HepG2 (cell line): ENCODE data around the gene C1orf35. TPM values are rescaled to one million over a fixed set of nuclear protein-coding genes. Genes with fewer than 3 reads are reported as not detected.

Experiments
- CBX1 ChIP-seq: IDR thresholded peaks from one replicate; pipeline ENCODE4 v1.6.1; 2016; ENCODE audit warnings: antibody characterized with exemption, low read depth
- CHD4 ChIP-seq: fragments of 200-600 bp; sonication (generic); IDR thresholded peaks from 2 replicates; pipeline ENCODE4 v1.7.0; 2017; ENCODE audit warnings: mild to moderate bottlenecking, low read length, borderline replicate concordance
- FOXM1 ChIP-seq: sonication (generic); formaldehyde crosslinking; IDR thresholded peaks from 2 replicates; pipeline ENCODE4 v1.5.0; 2020; ENCODE audit warnings: missing genetic modification reagents
- JARID2 ChIP-seq: sonication (generic); formaldehyde crosslinking; IDR thresholded peaks from 2 replicates; pipeline ENCODE4 v1.8.1; 2023; ENCODE audit warnings: missing genetic modification reagents, inconsistent platforms; ENCODE audit not compliant: insufficient replicate concordance
- KDM1A ChIP-seq: IDR thresholded peaks from 2 replicates; pipeline ENCODE4 v1.6.1; 2016; ENCODE audit warnings: missing compliant biosample characterization
- KLF9 ChIP-seq: IDR thresholded peaks from 2 replicates; pipeline ENCODE4 v1.6.1; 2016; ENCODE audit warnings: low read depth
- KMT2A ChIP-seq: sonication (generic); formaldehyde crosslinking; IDR thresholded peaks from 2 replicates; pipeline ENCODE4 v1.4.0; 2020; ENCODE audit warnings: missing genetic modification reagents
- MAF1 ChIP-seq: sonication (generic); formaldehyde crosslinking; IDR thresholded peaks from 2 replicates; pipeline ENCODE4 v1.5.0; 2020; ENCODE audit warnings: missing genetic modification reagents, borderline replicate concordance
- MEF2D ChIP-seq: sonication (generic); formaldehyde crosslinking; IDR thresholded peaks from 2 replicates; pipeline ENCODE4 v1.5.1; 2020; ENCODE audit warnings: mild to moderate bottlenecking, missing genetic modification reagents
- MXD1 ChIP-seq: sonication (generic); formaldehyde crosslinking; IDR thresholded peaks from 2 replicates; pipeline ENCODE4 v1.4.0; 2020; ENCODE audit warnings: mild to moderate bottlenecking, missing genetic modification reagents
- SMAD3 ChIP-seq: sonication (generic); formaldehyde crosslinking; IDR thresholded peaks from 2 replicates; pipeline ENCODE4 v1.4.0; 2020; ENCODE audit warnings: missing genetic modification reagents
- SNRNP70 ChIP-seq: fragments of 200-400 bp; formaldehyde crosslinking; IDR thresholded peaks from 2 replicates; pipeline ENCODE4 v1.6.1; 2017; ENCODE audit warnings: mild to moderate bottlenecking, low read depth, low read length, moderate library complexity
- TMF1 ChIP-seq: sonication (generic); formaldehyde crosslinking; IDR thresholded peaks from 2 replicates; pipeline ENCODE4 v1.8.1; 2022; ENCODE audit warnings: low read depth, missing genetic modification reagents
- ZNF20 ChIP-seq: sonication (generic); formaldehyde crosslinking; IDR thresholded peaks from 2 replicates; pipeline ENCODE4 v1.4.0; 2020; ENCODE audit warnings: mild to moderate bottlenecking, moderate library complexity, missing genetic modification reagents
- ZNF234 ChIP-seq: sonication (generic); formaldehyde crosslinking; conservative IDR thresholded peaks from 2 replicates; pipeline ENCODE4 v1.5.1; 2020; ENCODE audit warnings: mild to moderate bottlenecking, missing genetic modification reagents
- ZNF253 ChIP-seq: sonication (generic); formaldehyde crosslinking; IDR thresholded peaks from 2 replicates; pipeline ENCODE4 v1.8.0; 2022; ENCODE audit warnings: mild to moderate bottlenecking, missing genetic modification reagents, borderline replicate concordance
- ZNF646 ChIP-seq: sonication (generic); formaldehyde crosslinking; IDR thresholded peaks from 2 replicates; pipeline ENCODE4 v1.9.0; 2021; ENCODE audit warnings: mild to moderate bottlenecking, missing genetic modification reagents
- polyA plus RNA-seq, 8 experiments: library from polyadenylated mRNA; depleted of rRNA in 3 of 8; stranded (reverse) in 7 of 8; unstranded in 1 of 8; fragments of >200 nt; fragmentation: Illumina TruSeq in 4 of 8; extraction: Trizol in 4 of 8; gene quantifications; 2 replicates each; pipeline versions ENCODE4 v1.2.1 to v1.2.3, GENCODE V29; 2011 to 2016; ENCODE audit warnings: low read depth in 4 of 8, missing spikeins in 1 of 8, mixed read lengths in 1 of 8; ENCODE audit not compliant: insufficient read depth in 1 of 8
- total RNA-seq, 5 experiments: library from RNA; depleted of rRNA; stranded (reverse); fragments of >200 nt; fragmentation: Illumina TruSeq; extraction: Trizol; gene quantifications; 2 replicates each; pipeline ENCODE4 v1.2.3, GENCODE V29; 2016; ENCODE audit warnings: low read depth in 1 of 5
- TF ChIP-seq, protein P1 (sequence below), 2 experiments: sonication (generic) in 1 of 2; formaldehyde crosslinking in 1 of 2; IDR thresholded peaks; 2 replicates each; pipeline versions ENCODE4 v1.4.0 to v1.6.1; 2016 to 2020; ENCODE audit warnings: borderline replicate concordance in 1 of 2, low read depth in 1 of 2, mild to moderate bottlenecking in 1 of 2, missing genetic modification reagents in 1 of 2

Gene C1orf35
- total and polyA plus RNA-seq, 2 of the 13 experiments (the other 11 are each of a cell fraction or from before 2014, with no cell fraction given) = 8.1 to 19.3 TPM

DNA sequence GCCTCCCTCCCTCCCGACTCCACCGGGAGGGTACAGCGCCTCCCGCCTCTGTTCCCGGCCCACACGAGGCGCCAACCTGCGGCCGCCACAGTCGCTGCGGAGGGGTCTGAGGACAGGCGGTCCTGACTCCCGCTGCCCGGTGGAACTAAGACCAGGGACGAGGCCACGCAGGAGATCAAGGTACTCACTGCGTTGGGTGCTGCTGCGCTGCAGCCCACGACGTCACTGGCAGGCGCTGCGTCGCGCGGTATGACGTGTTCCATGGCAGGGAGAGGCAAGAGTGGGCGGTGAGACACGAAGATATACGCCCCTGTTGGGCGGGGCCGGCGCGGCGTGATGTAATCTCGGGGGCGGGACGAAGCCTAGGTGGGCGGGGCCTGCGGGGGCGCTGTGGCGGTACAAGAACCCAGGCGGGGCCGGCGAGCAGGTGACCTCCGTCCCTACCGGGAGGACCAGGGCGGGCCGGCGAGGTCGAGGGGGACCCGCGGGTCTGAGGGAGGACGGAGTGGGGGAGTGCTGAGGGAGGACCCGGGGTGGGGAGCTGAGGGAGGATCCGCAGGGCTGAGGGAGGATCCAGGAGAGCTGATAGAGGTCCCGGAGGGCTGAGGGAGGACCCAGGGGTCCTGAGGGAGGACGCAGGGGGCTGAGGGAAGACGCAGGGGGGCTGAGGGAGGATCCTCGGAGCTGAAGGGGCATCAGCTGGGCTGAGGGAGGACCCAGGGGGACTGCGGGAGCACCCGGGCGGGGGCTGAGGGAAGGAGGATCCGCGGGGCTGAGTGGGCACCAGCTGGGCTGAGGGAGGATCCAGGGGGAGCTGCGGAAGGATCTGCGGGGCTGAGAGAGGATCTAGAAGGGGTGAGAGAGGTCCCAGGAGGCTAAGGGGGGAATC is 6.2 kb upstream of the C1orf35 start, which contains the start of gene MRPL55 (continued):
- TF ChIP-seq ZNF646 (CRISPR knock-in tag) (no peak), MAF1 (CRISPR knock-in tag) (no peak), CBX1 (peak; percentile 69), CHD4 (no peak), SMAD3 (peak; percentile 53; the same call in 1 of the 2 replicates), ZNF20 (CRISPR knock-in tag) (no peak), TMF1 (CRISPR knock-in tag) (no peak), MXD1 (no peak; the same call in 1 of the 2 replicates), SNRNP70 (no peak), ZNF253 (CRISPR knock-in tag) (no peak), JARID2 (CRISPR knock-in tag) (peak; percentile 63), ZNF234 (CRISPR knock-in tag) (no peak), KMT2A (CRISPR knock-in tag) (peak; percentile 81), KLF9 (CRISPR knock-in tag) (0 out of 2 replicates have a peak, but pooled peaks have one; percentile 43), KDM1A (CRISPR knock-in tag) (no peak), FOXM1 (no peak), MEF2D (CRISPR knock-in tag) (peak; percentile 77)
- TF ChIP-seq, protein P1, sequence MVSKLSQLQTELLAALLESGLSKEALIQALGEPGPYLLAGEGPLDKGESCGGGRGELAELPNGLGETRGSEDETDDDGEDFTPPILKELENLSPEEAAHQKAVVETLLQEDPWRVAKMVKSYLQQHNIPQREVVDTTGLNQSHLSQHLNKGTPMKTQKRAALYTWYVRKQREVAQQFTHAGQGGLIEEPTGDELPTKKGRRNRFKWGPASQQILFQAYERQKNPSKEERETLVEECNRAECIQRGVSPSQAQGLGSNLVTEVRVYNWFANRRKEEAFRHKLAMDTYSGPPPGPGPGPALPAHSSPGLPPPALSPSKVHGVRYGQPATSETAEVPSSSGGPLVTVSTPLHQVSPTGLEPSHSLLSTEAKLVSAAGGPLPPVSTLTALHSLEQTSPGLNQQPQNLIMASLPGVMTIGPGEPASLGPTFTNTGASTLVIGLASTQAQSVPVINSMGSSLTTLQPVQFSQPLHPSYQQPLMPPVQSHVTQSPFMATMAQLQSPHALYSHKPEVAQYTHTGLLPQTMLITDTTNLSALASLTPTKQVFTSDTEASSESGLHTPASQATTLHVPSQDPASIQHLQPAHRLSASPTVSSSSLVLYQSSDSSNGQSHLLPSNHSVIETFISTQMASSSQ (IDR thresholded peaks at IDR 0.05; ENCODE audit: low read depth) = no peak
- TF ChIP-seq, protein P1 (CRISPR knock-in tag; IDR thresholded peaks at IDR 0.05; ENCODE audit: borderline replicate concordance) = peak; percentile 73; the same call in 1 of the 2 replicates
